OCI-LY3 (cell line): ENCODE data around the gene PRDM16.

Experiments
- EZH2phosphoT487 ChIP-seq: fragments of 200-600 bp; shearing (Covaris generic); IDR thresholded peaks from 2 replicates; pipeline ENCODE4 v1.6.1; 2018; ENCODE audit warnings: antibody characterized with exemption, mixed run types, low read depth
- TF ChIP-seq, protein P1 (sequence below): fragments of 200-600, 300-600 bp; sonication (generic); IDR thresholded peaks from 2 replicates; pipeline ENCODE4 v1.5.1; 2014; ENCODE audit warnings: antibody characterized with exemption, low read length, low read depth

DNA sequence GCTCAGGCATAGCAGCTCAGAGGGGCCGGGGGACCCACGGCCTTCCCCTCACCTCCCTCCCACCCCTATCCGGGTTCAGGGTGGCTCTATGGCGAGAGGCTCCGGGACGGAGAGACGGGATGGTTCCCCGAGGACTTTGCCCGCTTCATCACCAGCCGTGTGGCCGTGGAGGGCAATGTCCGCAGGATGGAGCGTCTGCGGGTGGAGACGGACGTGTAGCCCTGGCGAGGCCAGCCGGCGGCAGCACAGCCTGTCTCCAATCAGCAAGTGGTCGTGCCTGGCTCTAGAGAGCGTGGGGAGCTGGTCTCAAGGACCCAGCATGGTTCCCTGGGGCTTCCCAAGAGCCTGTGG is 411.3 kb downstream of the PRDM16 start:
- TF ChIP-seq, protein P1, sequence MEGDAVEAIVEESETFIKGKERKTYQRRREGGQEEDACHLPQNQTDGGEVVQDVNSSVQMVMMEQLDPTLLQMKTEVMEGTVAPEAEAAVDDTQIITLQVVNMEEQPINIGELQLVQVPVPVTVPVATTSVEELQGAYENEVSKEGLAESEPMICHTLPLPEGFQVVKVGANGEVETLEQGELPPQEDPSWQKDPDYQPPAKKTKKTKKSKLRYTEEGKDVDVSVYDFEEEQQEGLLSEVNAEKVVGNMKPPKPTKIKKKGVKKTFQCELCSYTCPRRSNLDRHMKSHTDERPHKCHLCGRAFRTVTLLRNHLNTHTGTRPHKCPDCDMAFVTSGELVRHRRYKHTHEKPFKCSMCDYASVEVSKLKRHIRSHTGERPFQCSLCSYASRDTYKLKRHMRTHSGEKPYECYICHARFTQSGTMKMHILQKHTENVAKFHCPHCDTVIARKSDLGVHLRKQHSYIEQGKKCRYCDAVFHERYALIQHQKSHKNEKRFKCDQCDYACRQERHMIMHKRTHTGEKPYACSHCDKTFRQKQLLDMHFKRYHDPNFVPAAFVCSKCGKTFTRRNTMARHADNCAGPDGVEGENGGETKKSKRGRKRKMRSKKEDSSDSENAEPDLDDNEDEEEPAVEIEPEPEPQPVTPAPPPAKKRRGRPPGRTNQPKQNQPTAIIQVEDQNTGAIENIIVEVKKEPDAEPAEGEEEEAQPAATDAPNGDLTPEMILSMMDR = no peak
- TF ChIP-seq EZH2phosphoT487 = no peak
